Stimulated activated CD4-positive, alpha-beta T cell treated with anti-CD3 and anti-CD28 coated beads, TNF-alpha, amount 100 ng/mL, for 24 hours (primary cell): Measurements from ENCODE around the gene VPS35.

Source experiments
- DNase-seq, 3 experiments: peaks; one replicate each; pipeline ENCODE4 v3.0.0-alpha.2; 2020; ENCODE audit warnings: low read depth in 3 of 3

The VPS35 gene

GRCh38 chr16:46688654-46689364 lies at the start of gene VPS35:
Gene VPS35 (minus strand): TSS chr16:46689178. CDS start chr16:46689133, 45 bp downstream.
- DNase-seq = peak; percentile 99

GRCh38 chr16:46737621-46738214 lies 48.7 kb upstream of the VPS35 start:
- no peak for DNase-seq

GRCh38 chr16:46736695-46737094 lies 47.7 kb upstream of the VPS35 start:
- DNase-seq = no peak

GRCh38 chr16:46733319-46733830 lies 44.4 kb upstream of the VPS35 start:
- no peak for DNase-seq

- DNase-seq = no peak
These were observed 43.6 kb upstream of the VPS35 start for GRCh38 chr16:46732561-46732960.

- DNase-seq = no peak
These were observed 42.9 kb upstream of the VPS35 start for GRCh38 chr16:46731691-46732555.

GRCh38 chr16:46730801-46731690 lies 42.1 kb upstream of the VPS35 start:
- no peak for DNase-seq

- DNase-seq = no peak
These were observed 41.1 kb upstream of the VPS35 start for GRCh38 chr16:46730126-46730525.

GRCh38 chr16:46729326-46729995 lies 40.5 kb upstream of the VPS35 start:
- DNase-seq = no peak

GRCh38 chr16:46728806-46729205 lies 39.8 kb upstream of the VPS35 start:
- DNase-seq = no peak

GRCh38 chr16:46727630-46728029 lies 38.7 kb upstream of the VPS35 start:
- DNase-seq = no peak

GRCh38 chr16:46727184-46727583 lies 38.2 kb upstream of the VPS35 start:
- DNase-seq = no peak

- no peak for DNase-seq
These were observed 32.9 kb upstream of the VPS35 start for GRCh38 chr16:46721885-46722284.

GRCh38 chr16:46720619-46721018 lies 31.6 kb upstream of the VPS35 start:
- DNase-seq = no peak

- no peak for DNase-seq
These were observed 30.6 kb upstream of the VPS35 start for GRCh38 chr16:46719528-46719927.

- no peak for DNase-seq
These were observed 29.2 kb upstream of the VPS35 start for GRCh38 chr16:46718214-46718613.

- no peak for DNase-seq
These were observed 28.7 kb upstream of the VPS35 start for GRCh38 chr16:46717692-46718091.

GRCh38 chr16:46715769-46716305 lies 26.9 kb upstream of the VPS35 start:
- no peak for DNase-seq

GRCh38 chr16:46714797-46715591 lies 26.0 kb upstream of the VPS35 start:
- DNase-seq = no peak

GRCh38 chr16:46713634-46714033 lies 24.7 kb upstream of the VPS35 start:
- DNase-seq = no peak
